ENCODE measurements around the gene SFRP5. TPM values are rescaled to one million over a fixed set of nuclear protein-coding genes. Genes with fewer than 3 reads are reported as not detected.

The SFRP5 gene
- total RNA-seq, 1 donor from 2014 or later: 2.5 TPM

DNA sequence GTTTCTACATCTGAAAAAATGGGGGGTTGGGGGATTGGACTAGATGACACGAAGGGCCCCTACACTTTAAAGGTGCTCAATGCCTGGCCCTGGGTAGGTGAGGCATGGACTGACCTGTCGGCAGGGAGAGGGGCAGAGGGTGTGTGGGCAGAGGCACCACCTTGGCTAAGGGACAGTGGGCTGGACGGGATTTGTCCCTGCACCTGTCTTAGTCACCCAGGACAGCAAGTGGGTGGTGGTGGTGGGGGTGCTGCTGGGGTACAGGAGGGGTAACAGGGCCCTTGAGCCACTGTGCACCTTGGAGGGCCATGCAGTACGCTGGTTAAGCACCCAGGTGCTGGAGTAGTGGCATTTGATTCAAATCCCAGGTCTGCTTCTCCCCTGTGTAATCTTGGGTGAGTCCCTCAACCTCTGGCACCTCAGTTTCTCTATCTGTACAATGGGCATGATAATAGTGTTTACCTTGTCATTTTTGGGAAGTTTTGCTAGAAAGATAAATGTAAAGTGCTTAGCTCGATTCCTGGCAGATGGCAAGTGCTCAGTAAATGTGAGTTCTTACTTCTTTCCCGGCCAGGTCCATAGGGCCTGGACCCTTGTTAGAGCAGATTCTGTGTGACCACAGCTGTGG is 18.1 kb upstream of the SFRP5 start:
- no peak for ATAC-seq
- intact Hi-C loops (cut with DNase I): loop anchor here (10.0 kb wide), 1 partner anchor 255 kb away; no protein-coding TSS in a partner anchor
- no peak for DNase-seq (ENCODE audit: missing footprints)

DNA sequence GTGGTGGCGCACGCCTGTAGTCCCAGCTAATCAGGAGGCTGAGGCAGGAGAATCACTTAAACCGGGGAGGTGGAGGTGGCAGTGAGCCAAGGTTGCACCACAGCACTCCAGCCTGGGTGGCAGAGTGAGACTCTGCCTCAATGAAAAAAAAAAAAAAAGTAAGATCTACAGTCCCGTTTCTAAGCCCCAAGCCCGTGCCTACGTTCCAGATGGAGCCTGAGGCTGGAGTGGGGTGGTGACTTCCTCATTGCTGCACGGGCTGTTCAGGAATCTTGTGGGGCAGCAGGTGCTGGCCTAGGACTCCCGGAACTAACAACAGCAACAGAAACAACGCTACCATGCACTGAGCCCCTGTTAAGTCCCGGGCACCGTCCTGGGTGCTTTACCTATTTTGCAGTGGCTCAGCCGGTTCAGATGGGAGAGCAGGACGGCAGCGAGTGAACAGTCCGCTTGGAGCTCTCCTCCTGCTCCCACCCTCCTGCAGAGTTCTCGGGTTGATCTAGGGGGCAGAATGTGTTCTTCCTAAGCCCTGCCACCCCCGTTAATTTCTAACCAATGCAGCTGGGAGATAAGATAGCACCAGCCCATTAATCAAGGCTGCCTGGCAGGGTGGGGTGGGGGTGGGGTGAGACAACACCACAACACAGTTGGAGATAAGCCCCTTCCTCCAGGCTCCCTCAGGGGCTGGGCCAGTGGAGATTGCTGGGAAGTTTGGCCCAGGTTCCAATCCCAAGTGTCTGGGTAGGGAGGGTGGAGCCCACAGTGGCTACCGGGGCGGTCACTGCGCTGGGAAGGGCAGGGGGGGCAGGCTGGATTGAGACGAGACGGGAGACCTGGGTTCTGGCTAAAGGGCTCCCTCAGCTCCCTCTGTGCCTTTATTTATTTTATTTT is 17.0 kb upstream of the SFRP5 start:
- peak; percentile 73 for ATAC-seq
- intact Hi-C loops (cut with DNase I): no loop called here
- no peak for DNase-seq (ENCODE audit: missing footprints)

DNA sequence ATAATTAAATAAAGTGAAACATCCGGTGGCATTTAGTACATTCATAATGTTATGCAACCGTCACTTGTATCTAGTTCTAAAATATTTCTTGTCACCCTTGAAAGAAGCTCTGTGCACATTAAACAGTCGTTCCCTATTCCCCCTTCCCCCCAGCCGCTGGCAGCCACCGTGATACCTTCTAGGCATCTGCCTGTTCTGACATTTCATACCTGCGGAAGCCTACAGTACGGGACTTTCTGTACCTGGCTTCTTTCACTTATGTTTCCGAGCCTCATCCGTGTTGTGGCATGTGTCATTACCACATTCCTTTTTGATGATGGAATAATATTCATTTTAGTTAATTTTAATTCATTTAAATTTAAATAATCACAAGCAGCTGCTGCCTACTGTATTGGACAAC is 13.9 kb upstream of the SFRP5 start:
- intact Hi-C loops (cut with DNase I): no loop called here
- DNase-seq (ENCODE audit: missing footprints) (peak; percentile 4), ATAC-seq (no peak)

DNA sequence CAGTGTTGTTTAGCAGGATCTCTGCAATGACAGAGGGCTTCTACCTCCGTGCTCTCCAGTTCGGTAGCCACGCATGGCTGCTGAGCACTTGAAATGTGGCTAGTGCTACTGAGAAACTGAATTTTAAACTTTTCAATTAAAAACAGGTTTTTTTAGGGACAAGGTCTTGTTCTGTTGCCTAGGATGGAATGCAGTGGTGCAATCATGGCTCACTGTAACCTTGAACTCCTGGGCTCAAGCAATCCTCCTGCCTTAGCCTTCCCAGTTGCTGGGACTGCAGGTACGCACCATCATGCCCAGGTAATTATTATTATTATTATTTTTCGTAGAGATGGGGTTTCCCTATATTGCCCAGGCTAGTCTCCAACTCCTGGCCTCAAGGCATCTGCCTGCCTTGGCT is 13.4 kb upstream of the SFRP5 start:
- ATAC-seq (no peak), DNase-seq (ENCODE audit: missing footprints) (no peak)
- intact Hi-C loops (cut with DNase I): no loop called here

DNA sequence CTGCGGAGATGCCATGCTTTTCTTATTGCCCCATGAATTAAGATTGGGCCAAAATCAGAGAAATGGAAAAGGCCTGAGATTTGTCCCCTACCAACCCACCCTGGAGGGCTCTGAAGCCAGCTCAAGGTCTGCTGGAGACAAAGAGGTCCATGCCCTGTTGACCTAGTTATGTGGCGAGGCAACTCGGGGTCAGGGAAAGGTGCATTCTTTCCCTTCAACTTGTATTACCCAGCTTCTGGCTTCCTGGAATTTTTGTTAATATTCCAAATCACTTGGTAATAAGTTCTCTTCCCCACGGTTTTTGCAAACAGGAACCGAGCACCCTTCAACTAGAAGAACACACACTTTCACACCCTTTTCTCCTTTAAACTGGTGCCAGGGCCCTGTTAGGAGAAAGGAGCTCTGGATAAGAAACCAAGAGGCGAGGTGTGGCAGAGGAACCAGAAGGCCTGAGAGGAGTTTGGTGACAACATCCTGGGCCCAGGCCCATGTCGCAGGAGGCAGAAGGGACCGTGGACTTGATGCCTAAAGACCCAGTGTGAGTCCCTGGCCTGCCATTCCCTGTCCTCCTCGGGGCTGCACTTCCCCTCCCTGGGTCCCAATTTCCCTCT is 12.5 kb upstream of the SFRP5 start:
- intact Hi-C loops (cut with DNase I): no loop called here
- DNase-seq (ENCODE audit: missing footprints): peak; percentile 58
- ATAC-seq: no peak

- peak; percentile 72 for ATAC-seq
- DNase-seq (ENCODE audit: missing footprints): peak; percentile 67
- intact Hi-C loops (cut with DNase I): no loop called here
These were observed 10.8 kb upstream of the SFRP5 start for GRCh38 chr10:97782455-97783228.

DNA sequence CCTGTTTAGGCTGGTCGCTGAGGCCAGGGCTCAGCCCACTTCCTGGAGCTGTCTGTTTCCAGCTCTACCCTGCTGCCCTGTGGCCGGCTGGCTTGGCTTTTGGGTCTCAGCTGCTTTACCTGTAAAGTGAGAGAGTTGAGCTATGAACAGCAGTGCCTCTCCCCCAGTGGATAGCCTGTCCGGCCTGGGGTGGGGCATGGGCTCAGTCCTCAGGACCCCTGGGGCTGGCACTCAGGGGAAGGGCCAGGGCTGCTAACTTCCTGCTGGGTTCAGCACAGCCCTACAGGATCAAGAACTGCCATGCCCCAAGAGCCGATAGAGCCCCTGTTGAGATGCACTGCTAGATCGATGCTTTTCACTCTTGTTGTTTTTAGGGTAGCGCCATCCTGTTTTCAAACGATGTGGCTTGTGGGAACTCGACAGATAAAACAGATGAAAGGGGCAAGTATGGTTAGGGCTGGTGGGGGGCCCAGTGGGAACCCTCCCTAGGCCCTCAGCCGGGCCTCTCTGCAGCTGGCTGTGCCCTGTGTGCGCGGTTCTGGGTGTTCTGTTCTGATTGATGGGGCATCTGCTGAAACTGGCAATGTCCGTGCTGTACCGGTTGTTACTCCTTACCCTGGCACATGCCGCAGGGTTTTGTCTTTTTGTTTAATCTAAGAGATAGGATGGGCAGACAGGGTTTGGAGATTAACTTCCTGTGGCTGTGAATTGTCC is 10.0 kb upstream of the SFRP5 start:
- peak; percentile 63 for DNase-seq (ENCODE audit: missing footprints)
- no peak for ATAC-seq
- intact Hi-C loops (cut with DNase I): no loop called here

GRCh38 chr10:97780841-97781617 is 9.2 kb upstream of the SFRP5 start:
- peak; percentile 45 for DNase-seq (ENCODE audit: missing footprints)
- peak; percentile 32 for ATAC-seq
- intact Hi-C loops (cut with DNase I): no loop called here

GRCh38 chr10:97779975-97780374 is 8.2 kb upstream of the SFRP5 start:
- no peak for DNase-seq (ENCODE audit: missing footprints)
- intact Hi-C loops (cut with DNase I): no loop called here
- no peak for ATAC-seq

GRCh38 chr10:97779492-97779891 is 7.7 kb upstream of the SFRP5 start:
- DNase-seq (ENCODE audit: missing footprints) (peak; percentile 16), ATAC-seq (no peak)
- intact Hi-C loops (cut with DNase I): no loop called here

DNA sequence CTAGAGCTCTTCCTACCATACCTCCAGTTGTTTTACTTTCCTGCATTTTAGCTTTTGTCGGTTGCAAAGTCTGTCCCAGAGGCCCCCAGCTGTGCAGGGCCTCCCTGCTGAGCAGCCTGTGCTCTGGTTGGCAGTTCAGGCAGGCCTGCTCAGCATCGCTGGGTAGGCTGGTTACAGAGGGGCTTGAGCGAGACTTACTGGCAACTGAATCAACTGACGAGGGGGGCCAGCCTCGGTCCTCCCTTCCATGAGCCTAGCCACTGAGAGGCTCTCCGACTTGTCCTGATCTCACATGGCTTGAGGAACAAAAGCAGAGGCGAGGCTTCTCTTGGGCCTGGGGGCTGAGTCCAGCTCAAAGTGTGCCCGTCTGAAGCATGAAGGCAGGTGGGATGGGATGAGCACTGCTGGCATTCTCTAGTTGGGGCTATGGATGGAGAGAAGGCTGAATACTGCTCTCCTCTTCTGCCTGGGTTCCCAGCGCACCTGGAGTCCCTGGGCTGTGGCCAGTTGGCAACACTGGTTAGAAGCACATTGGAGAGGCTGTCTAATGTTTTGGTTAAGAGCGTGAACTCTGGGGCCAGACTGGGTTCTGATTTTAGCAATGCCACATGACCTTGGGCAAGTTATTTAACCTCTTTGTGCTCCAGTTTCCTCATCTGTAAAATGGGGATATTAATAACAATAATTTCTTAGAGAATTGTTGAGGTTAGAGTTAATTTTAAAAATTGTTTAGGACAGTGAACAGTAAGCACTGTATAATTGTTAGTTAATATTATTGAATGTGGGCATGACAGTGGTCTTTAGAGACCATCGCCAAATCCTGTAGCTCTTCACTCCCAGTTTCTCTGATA is 6.9 kb upstream of the SFRP5 start:
- intact Hi-C loops (cut with DNase I): no loop called here
- peak; percentile 20 for DNase-seq (ENCODE audit: missing footprints)
- no peak for ATAC-seq

DNA sequence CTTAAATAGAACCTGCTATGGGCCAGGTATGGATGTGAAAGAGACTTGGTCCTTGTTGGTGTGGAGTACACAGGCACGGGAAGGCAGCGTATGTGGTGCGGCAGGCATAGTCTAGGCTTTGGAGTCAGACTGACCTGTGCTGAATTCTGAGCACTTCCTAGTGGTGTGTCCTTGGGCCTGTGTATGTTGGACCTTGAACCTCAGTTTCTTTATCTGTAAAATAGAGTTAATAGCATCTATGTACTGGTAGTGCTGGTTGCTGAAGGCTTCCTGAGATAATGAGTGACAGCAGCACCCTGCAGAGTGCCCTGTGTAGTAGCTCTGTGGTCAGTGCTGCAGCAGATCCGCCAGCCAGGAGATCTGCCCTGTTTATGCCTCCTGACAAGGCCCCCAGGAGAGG is 5.3 kb upstream of the SFRP5 start:
- ATAC-seq: no peak
- peak; percentile 6 for DNase-seq (ENCODE audit: missing footprints)
- intact Hi-C loops (cut with DNase I): no loop called here

GRCh38 chr10:97774811-97775294 is 3.1 kb upstream of the SFRP5 start:
- ATAC-seq (no peak), DNase-seq (ENCODE audit: missing footprints) (peak; percentile 4)
- intact Hi-C loops (cut with DNase I): no loop called here

- DNase-seq (ENCODE audit: missing footprints): peak; percentile 17
- intact Hi-C loops (cut with DNase I): no loop called here
- no peak for ATAC-seq
These were observed 1.3 kb upstream of the SFRP5 start for GRCh38 chr10:97773096-97773495.

DNA sequence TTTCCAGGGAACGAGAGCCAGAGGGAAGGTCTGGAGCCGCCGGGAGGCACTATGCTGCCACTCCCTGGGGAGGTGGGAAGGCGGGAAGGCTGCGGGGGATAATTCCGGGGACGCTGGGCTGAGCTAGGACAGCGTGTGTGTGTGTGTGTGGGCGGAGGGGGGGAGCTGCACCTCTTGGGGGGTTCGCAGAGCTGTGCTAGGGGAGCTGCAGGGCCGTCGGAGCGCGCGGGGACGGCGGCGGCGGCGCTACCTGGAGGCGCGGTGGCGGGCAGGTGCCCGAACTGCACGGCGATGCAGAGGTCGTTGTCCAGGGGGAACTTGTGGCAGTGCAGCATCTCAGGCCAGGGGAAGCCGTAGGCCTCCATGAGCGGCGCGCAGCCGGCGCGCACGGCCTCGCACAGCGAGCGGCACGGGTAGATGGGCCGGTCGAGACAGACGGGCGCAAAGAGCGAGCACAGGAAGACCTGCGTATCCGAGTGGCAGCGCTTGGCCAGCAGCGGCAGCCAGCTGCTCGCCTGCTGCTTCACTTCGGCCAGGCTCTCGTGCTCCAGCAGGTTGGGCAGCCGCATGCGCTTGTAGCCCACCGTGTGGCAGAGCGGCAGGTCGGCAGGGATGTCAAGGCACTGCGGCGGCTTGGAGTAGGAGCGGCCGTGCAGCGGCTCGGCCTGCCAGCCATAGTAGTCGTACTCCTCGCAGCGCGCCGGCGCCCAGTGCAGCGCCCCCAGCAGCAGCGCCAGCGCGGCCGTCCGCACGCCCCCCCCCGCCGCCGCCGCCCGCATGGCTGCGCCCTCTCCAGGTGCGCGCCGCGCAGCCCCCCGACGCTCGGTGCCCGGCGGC is 526 bp downstream of the SFRP5 start:
- intact Hi-C loops (cut with DNase I): no loop called here
- ATAC-seq: no peak
- peak; percentile 47 for DNase-seq (ENCODE audit: missing footprints)

GRCh38 chr10:97770255-97770654 is 1.5 kb downstream of the SFRP5 start:
- ATAC-seq: no peak
- intact Hi-C loops (cut with DNase I): no loop called here
- no peak for DNase-seq (ENCODE audit: missing footprints)
